ENCODE measurements around the gene DNAH1.
"Not testable (repeated sequence)": the region's sequence is repeated elsewhere in the genome, so short reads cannot be mapped to it uniquely, and the experiment has no call there.

The DNAH1 gene

DNA sequence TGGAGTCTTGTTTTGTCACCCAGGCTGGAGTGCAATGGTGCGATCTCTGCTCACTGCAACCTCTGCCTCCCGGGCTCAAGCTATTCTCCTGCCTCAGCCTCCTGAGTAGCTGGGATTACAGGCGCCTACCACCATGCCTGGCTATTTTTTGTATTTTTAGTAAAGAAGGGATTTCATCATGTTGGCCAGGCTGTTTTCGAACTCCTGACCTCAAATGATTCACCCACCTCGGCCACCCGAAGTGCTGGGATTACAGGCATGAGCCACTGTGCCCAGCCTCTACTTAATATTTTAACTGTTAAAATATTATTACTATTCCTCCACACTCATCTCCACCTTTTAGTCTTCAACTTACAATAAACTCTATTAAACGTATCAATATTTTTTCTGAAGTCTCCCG is 22.0 kb downstream of the DNAH1 start:
- not testable (repeated sequence) for DNase-seq (ENCODE audit: low spot score)

DNA sequence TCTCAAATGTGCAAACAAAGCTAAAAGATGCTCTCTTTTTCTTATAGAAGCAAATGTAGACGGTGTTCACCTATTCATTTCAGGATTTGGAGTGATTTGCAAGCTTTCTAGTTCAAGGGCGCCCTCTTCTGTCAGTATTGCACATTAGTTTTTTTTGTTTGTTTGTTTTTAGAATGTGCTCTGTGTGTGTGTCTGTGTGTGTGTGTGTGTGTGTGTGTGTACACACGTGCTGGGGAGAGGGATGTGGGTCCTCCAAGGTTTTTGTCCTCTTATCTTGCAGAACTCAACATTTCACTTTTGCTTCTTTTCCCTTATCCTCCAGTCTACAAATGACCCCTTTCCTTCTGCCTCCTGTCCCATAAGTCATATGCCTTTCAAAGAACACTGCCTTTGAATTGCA is 23.5 kb downstream of the DNAH1 start:
- peak; percentile 57 for DNase-seq (ENCODE audit: low spot score)

- DNase-seq (ENCODE audit: low spot score) = no peak
Measured at GRCh38 chr3:52341123-52341522, 25.0 kb downstream of the DNAH1 start.

GRCh38 chr3:52343946-52344600 is 28.0 kb downstream of the DNAH1 start:
- DNase-seq (ENCODE audit: low spot score) = no peak

DNA sequence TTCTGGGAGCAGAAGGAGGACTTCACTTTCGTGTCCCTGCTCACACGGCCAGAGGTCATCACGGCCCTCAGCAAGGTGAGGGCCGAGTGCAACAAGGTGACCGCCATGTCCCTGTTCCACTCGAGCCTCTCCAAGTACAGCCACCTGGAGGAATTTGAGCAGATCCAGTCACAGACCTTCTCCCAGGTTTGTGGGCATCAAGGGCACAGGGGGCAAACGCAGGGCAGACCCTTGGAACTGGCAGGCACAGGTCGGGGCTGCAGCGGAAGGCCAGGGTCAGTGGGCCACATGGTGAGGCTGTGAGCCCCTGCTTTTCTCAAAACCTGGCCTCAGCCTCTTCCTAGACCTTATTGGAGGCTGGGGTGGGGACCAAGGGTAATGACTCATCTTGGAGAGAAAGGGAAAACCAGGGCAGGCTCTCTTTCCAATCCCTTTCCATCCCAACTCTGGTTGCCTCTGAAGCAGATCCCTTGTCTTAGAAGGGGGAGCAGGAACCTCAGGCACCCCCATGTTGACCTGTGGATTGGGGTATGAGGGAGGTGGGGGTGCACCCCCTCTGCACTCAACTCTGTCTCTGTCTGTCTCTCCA is 29.5 kb downstream of the DNAH1 start:
- peak; percentile 83 for DNase-seq (ENCODE audit: low spot score)

DNA sequence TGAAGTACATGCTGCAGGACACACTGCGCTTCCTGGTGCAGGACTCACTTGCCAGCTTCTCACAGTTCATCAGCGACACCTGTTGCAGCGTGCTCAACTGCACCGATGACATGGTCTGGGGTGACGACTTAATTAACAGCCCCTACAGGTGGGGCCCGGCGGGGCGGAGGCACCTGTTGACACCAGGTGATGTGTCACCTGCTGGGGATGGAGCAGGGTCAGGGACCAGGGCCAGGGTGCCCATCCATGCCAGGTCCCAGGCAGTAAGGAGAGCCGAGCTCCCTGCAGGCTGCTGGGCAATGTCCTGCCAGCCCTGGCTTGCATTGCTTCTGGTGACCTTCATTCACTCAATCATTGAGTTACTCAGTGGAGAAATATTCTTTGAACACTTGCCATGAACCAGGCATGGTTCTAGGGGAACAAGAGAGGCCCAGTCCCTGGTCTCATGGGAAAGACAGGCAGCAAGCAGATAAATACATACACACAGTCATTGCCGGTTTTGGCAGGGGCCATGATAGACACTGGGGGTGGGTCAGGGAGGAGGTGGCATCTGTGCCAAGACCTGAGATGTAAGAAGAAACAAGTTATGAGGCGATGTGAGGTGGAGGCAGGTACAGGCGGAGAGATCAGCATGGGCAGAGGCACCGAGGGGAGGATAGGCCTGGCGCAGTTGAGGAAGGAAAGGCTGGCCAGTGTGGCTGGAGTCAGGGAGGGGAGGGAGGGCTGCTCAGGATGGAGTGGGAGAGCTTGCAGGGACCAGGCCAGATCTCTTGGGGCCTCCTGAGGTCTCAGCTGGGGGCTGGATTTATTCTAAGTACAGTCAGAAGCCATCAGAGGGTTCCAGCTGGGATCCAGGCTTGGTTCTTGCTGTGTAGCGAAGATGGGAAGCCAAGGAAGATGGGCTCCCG is 30.8 kb downstream of the DNAH1 start:
- DNase-seq (ENCODE audit: low spot score) = peak; percentile 92

GRCh38 chr3:52347716-52348635 is 31.9 kb downstream of the DNAH1 start:
- no peak for DNase-seq (ENCODE audit: low spot score)

GRCh38 chr3:52349131-52349530 is 33.0 kb downstream of the DNAH1 start:
- no peak for DNase-seq (ENCODE audit: low spot score)

DNA sequence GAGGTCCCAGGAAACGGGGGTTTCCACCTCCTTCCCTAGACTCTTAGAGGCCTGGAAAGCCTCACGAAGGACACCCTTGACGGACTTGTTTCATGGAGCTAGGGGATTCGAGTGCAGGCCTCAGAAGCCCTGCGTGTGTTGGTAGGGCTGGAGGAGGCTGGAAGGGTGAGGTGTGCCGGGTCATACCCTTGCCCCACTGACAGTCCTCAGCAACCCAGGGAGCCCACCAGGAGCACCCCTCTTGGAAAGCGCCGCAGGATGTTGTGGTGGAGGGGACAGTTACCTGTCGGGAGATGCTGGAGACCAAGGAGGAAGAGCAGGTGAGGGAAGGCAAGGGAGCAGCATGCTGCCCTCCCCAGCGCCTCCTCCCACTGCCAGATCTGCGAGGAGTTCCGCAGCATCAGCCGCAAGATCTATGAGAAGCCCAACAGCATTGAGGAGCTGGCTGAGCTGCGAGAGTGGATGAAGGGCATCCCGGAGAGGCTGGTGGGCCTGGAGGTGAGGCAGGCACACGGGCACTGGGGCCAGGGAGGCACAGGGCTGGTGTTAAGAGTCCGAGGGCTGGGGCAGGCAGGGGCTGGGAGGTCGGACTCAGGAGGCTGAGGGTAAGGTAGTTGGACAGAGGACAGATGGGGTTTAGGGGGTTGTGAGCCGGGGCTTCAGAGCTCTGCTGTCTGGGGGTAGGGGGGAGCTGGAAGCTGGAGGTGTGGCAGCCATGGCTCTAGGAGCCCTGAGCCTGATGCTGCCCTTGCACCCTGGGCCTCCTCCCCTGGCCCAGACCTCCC is 33.7 kb downstream of the DNAH1 start:
- no peak for DNase-seq (ENCODE audit: low spot score)

- DNase-seq (ENCODE audit: low spot score) = no peak
Measured at GRCh38 chr3:52350416-52350815, 34.3 kb downstream of the DNAH1 start.

- DNase-seq (ENCODE audit: low spot score) = no peak
Measured at GRCh38 chr3:52350981-52351761, 35.1 kb downstream of the DNAH1 start.

- no peak for DNase-seq (ENCODE audit: low spot score)
Measured at GRCh38 chr3:52351762-52352368, 35.7 kb downstream of the DNAH1 start.

GRCh38 chr3:52352566-52352965 is 36.4 kb downstream of the DNAH1 start:
- no peak for DNase-seq (ENCODE audit: low spot score)

DNA sequence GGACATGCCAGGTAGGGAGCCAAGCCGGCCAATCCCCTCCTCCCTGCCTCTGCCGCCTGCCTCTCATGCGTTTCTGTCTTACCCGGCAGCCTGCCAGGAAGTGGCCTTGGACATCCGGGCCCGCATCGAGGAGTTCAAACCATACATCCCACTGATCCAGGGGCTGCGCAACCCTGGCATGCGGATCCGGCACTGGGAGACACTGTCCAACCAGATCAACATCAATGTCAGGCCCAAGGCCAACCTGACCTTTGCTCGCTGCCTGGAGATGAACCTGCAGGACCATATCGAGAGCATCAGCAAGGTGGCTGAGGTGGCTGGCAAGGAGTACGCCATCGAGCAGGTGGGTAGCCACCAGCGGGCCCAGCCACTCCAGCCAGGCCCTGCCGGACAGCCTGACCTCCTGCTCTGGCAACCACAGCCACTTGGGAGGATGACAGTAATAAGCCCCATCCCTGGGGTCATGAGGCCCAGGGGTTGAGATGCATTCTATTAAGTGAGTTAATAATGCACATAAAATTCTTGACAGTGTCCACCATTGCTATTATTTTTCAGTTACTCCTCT is 37.3 kb downstream of the DNAH1 start:
- no peak for DNase-seq (ENCODE audit: low spot score)

- no peak for DNase-seq (ENCODE audit: low spot score)
Measured at GRCh38 chr3:52354676-52355075, 38.6 kb downstream of the DNAH1 start.

DNA sequence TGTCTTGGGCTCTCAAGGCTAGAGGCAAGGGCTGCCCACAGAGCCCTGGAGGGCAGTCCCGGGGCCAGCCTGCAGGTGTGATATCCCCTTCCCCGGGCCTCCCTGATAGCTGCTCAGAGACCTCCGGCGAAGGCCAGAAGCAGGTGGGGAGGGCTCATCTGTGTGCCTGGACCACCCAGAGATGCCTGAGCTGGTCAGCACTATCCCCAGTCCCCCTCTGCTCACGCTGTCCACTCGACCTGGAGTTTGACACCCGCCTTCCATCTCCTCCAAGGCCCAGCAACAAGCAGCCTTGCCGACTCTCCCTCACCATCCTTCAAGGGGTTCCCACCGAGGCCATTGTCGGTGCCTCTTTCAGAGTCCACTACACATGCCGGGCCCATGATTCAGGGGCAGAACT is 39.4 kb downstream of the DNAH1 start:
- DNase-seq (ENCODE audit: low spot score) = no peak

GRCh38 chr3:52356126-52356525 is 40.0 kb downstream of the DNAH1 start:
- DNase-seq (ENCODE audit: low spot score) = no peak

- no peak for DNase-seq (ENCODE audit: low spot score)
Measured at GRCh38 chr3:52357151-52358080, 41.3 kb downstream of the DNAH1 start.

All from hepatic stellate cell (primary cell).